HL-60 (cell line): ENCODE results near the gene ASB5.

Source experiments
- DNase-seq, 2 experiments: peaks; one replicate each; pipeline ENCODE4 v3.0.0-alpha.2; 2010 to 2020; ENCODE audit warnings: low read depth in 1 of 2, low spot score in 1 of 2
- H3K27ac ChIP-seq: fragments of 250-450 bp; sonication (Bioruptor Pico); replicated peaks from 2 replicates; pipeline ENCODE4 v1.5.1; 2020; ENCODE audit warnings: mild to moderate bottlenecking, moderate library complexity
- H3K27me3 ChIP-seq: fragments of 250-450 bp; sonication (Bioruptor Pico); 2 replicates; pipeline ENCODE4 v1.5.1; 2021; ENCODE audit warnings: mild to moderate bottlenecking, moderate library complexity; ENCODE audit not compliant: insufficient read depth, poor library complexity, severe bottlenecking
- H3K4me3 ChIP-seq: replicated peaks from 2 replicates; pipeline ENCODE4 v1.5.1; 2011; ENCODE audit warnings: mild to moderate bottlenecking, control low read depth, low read length; ENCODE audit not compliant: insufficient read depth
- CTCF ChIP-seq: IDR thresholded peaks from one replicate; pipeline ENCODE4 v1.5.1; 2011; ENCODE audit warnings: low read length, control low read depth, inconsistent platforms; ENCODE audit not compliant: insufficient read depth
- GABPA ChIP-seq: IDR thresholded peaks from 2 replicates; pipeline ENCODE4 v1.6.1; 2012; ENCODE audit warnings: low read depth
- POLR2AphosphoS5 ChIP-seq: IDR thresholded peaks from 2 replicates; pipeline ENCODE4 v1.6.1; 2012; ENCODE audit warnings: low read depth
- REST ChIP-seq: IDR thresholded peaks from 2 replicates; pipeline ENCODE4 v1.6.1; 2012; ENCODE audit warnings: low read depth; ENCODE audit not compliant: insufficient replicate concordance
- SPI1 ChIP-seq: IDR thresholded peaks from 2 replicates; pipeline ENCODE4 v1.6.1; 2012; ENCODE audit warnings: low read depth, mild to moderate bottlenecking, borderline replicate concordance

Gene ASB5

GRCh38 chr4:176309046-176309445, 40.0 kb upstream of the ASB5 start:
- H3K27me3 ChIP-seq: peaks cover under 1% of the 10 kb centered on the region
- H3K4me3 ChIP-seq: no peak overlapping the region
- DNase-seq: no peak
- H3K27ac ChIP-seq: no peak overlapping the region
- TF ChIP-seq GABPA: no peak
- TF ChIP-seq REST: no peak
- TF ChIP-seq POLR2AphosphoS5: no peak
- TF ChIP-seq SPI1: no peak
- no peak for TF ChIP-seq CTCF

- Histone ChIP-seq H3K4me3 (no peak overlapping the region), H3K27ac (no peak overlapping the region), H3K27me3 (peaks cover 2% of the 10 kb centered on the region)
- DNase-seq: no peak
- TF ChIP-seq POLR2AphosphoS5: no peak
- no peak for TF ChIP-seq CTCF
- TF ChIP-seq REST: no peak
Observed at GRCh38 chr4:176308441-176308840, 39.4 kb upstream of the ASB5 start.

GRCh38 chr4:176307666-176307930, 38.6 kb upstream of the ASB5 start:
- H3K27ac ChIP-seq: no peak overlapping the region
- H3K4me3 ChIP-seq: no peak overlapping the region
- no peak for DNase-seq
- H3K27me3 ChIP-seq: peaks cover 4% of the 10 kb centered on the region
- TF ChIP-seq GABPA: no peak
- TF ChIP-seq SPI1: no peak
- no peak for TF ChIP-seq CTCF
- TF ChIP-seq REST: no peak
- no peak for TF ChIP-seq POLR2AphosphoS5
